ENCODE data around the gene RNASEL. TPM values are rescaled to one million over a fixed set of nuclear protein-coding genes. Genes with fewer than 3 reads are reported as not detected.

The RNASEL gene
- total and polyA plus RNA-seq, 9 of the 15 experiments (the other 6 are each of a cell fraction or from before 2014, with no cell fraction given): 4.3 to 11.1 (median 7.2) TPM

GRCh38 chr1:182611787-182612186, 22.7 kb upstream of the RNASEL start:
- no TSS peak for BruUV-seq (replicated peaks)

More at GRCh38 chr1:182611787-182612186, 22.7 kb upstream of the RNASEL start:
- no peaks in the 10 kb centered on the region for H3K9me3 ChIP-seq (replicated peaks; ENCODE audit: control insufficient read depth, insufficient read depth, low read depth, low read length)
- no peaks in the 10 kb centered on the region for H3K79me2 ChIP-seq (ENCODE audit: control insufficient read depth, insufficient read depth, low read length)
- CTCF ChIA-PET (ENCODE audit: low intra/inter-chr PET ratio): no interaction called here
- H3K4me3 ChIP-seq: no peak overlapping the region
- H3K27me3 ChIP-seq (ENCODE audit: control insufficient read depth in 2 of 2, insufficient read depth in 2 of 2, low read length in 2 of 2): peaks cover 48 to 73% of the 10 kb centered on the region in 2 experiments
- FAIRE-seq (no peak), ATAC-seq (peak; percentile 14; the same call in 2 of the 3 replicates), DNase-seq (ENCODE audit: extremely low read depth in 1 of 4, low spot score in 3 of 4) (peak in 2 of 4 experiments; percentile 38 to 39)
- H3K4me2 ChIP-seq (ENCODE audit: insufficient read depth, low read length): no peak overlapping the region
- intact Hi-C loops (cut with micrococcal nuclease) (no loop called here), in situ Hi-C loops (cut with MboI) (no loop called here)
- H3K27ac ChIP-seq (ENCODE audit: extremely low read depth, low read depth, low read length): no peak overlapping the region
- H3K9ac ChIP-seq (ENCODE audit: insufficient read depth in 1 of 2, low read depth in 2 of 2, low read length in 2 of 2): no peak overlapping the region
- no peaks in the 10 kb centered on the region for H3K36me3 ChIP-seq (ENCODE audit: control insufficient read depth, insufficient read depth, low read length)
- peaks cover 9 to 15% of the 10 kb centered on the region in 2 experiments; a peak in 4 of 5 replicates for H3K4me1 ChIP-seq (replicated peaks in 1 of 2; ENCODE audit: control insufficient read depth in 2 of 2, insufficient read depth in 2 of 2, low read length in 2 of 2)
- TF ChIP-seq KLF10 (CRISPR knock-in tag; IDR thresholded peaks at IDR 0.05) (no peak), NKRF (IDR thresholded peaks at IDR 0.05; ENCODE audit: borderline replicate concordance) (no peak), RFX7 (CRISPR knock-in tag; IDR thresholded peaks at IDR 0.05) (no peak), SIRT6 (IDR thresholded peaks at IDR 0.05; ENCODE audit: low read depth, low read length) (no peak), ELF1 (tag; IDR thresholded peaks at IDR 0.05) (no peak), ESRRA (IDR thresholded peaks at IDR 0.05; ENCODE audit: borderline replicate concordance, low read depth) (no peak), MAFK (IDR thresholded peaks at IDR 0.05; ENCODE audit: low read length) (no peak), TBL1XR1 (IDR thresholded peaks at IDR 0.05; ENCODE audit: low read length in 2 of 2) (no peak), DIDO1 (tag; IDR thresholded peaks at IDR 0.05; ENCODE audit: low read depth) (no peak), ZNF507 (tag; conservative IDR thresholded peaks at IDR 0.05) (no peak), SMAD3 (CRISPR knock-in tag; conservative IDR thresholded peaks at IDR 0.05) (no peak), LEF1 (IDR thresholded peaks at IDR 0.05) (no peak), BCL6 (CRISPR knock-in tag; IDR thresholded peaks at IDR 0.05) (no peak), RBM14 (IDR thresholded peaks at IDR 0.05; ENCODE audit: borderline replicate concordance, insufficient read depth, low read depth, low read length) (no peak), ZNF589 (CRISPR knock-in tag; IDR thresholded peaks at IDR 0.05; ENCODE audit: low read depth) (no peak), ZNF282 (CRISPR knock-in tag; IDR thresholded peaks at IDR 0.05) (no peak), E4F1 (CRISPR knock-in tag; IDR thresholded peaks at IDR 0.05; ENCODE audit: borderline replicate concordance) (no peak), CEBPB (tag; IDR thresholded peaks at IDR 0.05) (no peak)
- POLR2A ChIA-PET: interaction anchor here (0.6 to 2.1 kb wide), 2 partner anchors 12 to 23 kb away, joined by 3 to 6 read pairs; partner anchors contain the start of gene RNASEL
- H4K20me1 ChIP-seq (replicated peaks; ENCODE audit: control insufficient read depth, insufficient read depth, low read length): no peaks in the 10 kb centered on the region; the same call in 1 of the 2 replicates
- WGBS (ENCODE audit: insufficient coverage, low coverage, missing lambda C conversion rate): 7% methylated on average over 8 of the region's 8 CpGs
- H2AFZ ChIP-seq (ENCODE audit: low read depth, low read length): no peak overlapping the region
- no peaks in the 10 kb centered on the region for H3K9me1 ChIP-seq (ENCODE audit: control insufficient read depth, insufficient read depth, low read length)

Measured in K562 (cell line).